SU-DHL-6 (cell line): Measurements from ENCODE around the gene NUP85.

Source experiments
- CTCF ChIP-seq: fragments of 200-600 bp; sonication (generic); IDR thresholded peaks from one replicate; pipeline ENCODE4 v1.5.1; 2017; ENCODE audit warnings: antibody characterized with exemption, mild to moderate bottlenecking, low read length, moderate library complexity; ENCODE audit not compliant: insufficient read depth, poor library complexity, severe bottlenecking
- EZH2phosphoT487 ChIP-seq: fragments of 200-600 bp; sonication (generic), shearing (Covaris generic); conservative IDR thresholded peaks from 2 replicates; pipeline ENCODE4 v1.6.1; 2018; ENCODE audit warnings: mild to moderate bottlenecking, antibody characterized with exemption, low read length, moderate library complexity, mixed read lengths

- TF ChIP-seq CTCF, result no peak
- no peak for TF ChIP-seq EZH2phosphoT487
Measured at GRCh38 chr17:75209061-75209460, 3.6 kb downstream of the NUP85 start.
